ENCODE measurements around the gene LAMA2. TPM values are rescaled to one million over a fixed set of nuclear protein-coding genes. Genes with fewer than 3 reads are reported as not detected.

Gene LAMA2
- total and polyA plus RNA-seq, 2 of the 8 experiments (the other 6 are each of a cell fraction or from before 2014, with no cell fraction given), result 1.3 to 3.8 TPM

DNA sequence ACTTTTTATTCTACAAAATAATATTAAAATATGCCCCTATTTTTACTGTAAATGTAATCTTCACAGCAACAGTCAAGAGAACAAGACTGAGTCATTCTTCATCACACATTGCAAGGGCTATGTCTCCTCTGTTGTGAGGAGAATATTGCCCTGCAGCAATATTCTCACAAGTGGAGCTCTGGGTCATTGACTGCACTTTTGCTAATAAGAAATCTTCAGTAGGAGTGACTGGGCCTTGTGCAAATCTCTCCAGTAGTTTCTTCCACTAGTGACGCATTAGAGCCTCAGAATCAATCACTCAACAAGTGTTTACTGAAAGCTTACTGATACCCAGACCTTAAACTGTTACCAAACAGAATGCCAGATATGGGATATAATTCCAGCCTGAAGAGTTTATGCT, 49.1 kb downstream of the LAMA2 start:
- no peak overlapping the region for H2BK20ac ChIP-seq (ENCODE audit: low read length)
- no peak for TF ChIP-seq SAP30 (IDR thresholded peaks at IDR 0.05; ENCODE audit: insufficient read depth, insufficient replicate concordance, low read length)
- no peak for TF ChIP-seq EGR1 (IDR thresholded peaks at IDR 0.05; ENCODE audit: borderline replicate concordance, low read depth, low read length)
- no peak for TF ChIP-seq EP300 (IDR thresholded peaks at IDR 0.05; ENCODE audit: borderline replicate concordance in 1 of 2, low read depth in 2 of 2, low read length in 2 of 2)
- TF ChIP-seq FOSL1 (IDR thresholded peaks at IDR 0.05; ENCODE audit: insufficient read depth, low read depth, low read length), result no peak
- TF ChIP-seq, protein P1, sequence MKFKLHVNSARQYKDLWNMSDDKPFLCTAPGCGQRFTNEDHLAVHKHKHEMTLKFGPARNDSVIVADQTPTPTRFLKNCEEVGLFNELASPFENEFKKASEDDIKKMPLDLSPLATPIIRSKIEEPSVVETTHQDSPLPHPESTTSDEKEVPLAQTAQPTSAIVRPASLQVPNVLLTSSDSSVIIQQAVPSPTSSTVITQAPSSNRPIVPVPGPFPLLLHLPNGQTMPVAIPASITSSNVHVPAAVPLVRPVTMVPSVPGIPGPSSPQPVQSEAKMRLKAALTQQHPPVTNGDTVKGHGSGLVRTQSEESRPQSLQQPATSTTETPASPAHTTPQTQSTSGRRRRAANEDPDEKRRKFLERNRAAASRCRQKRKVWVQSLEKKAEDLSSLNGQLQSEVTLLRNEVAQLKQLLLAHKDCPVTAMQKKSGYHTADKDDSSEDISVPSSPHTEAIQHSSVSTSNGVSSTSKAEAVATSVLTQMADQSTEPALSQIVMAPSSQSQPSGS (IDR thresholded peaks at IDR 0.05; ENCODE audit: low read length), result no peak
- TF ChIP-seq SIN3A (conservative IDR thresholded peaks at IDR 0.05 in 1 of 2, IDR thresholded peaks at IDR 0.05 in 1 of 2; ENCODE audit: low read depth in 1 of 2, low read length in 2 of 2), result no peak
- TF ChIP-seq GTF2F1 (IDR thresholded peaks at IDR 0.05; ENCODE audit: borderline replicate concordance, low read depth, low read length), result no peak
- TF ChIP-seq PHF8 (conservative IDR thresholded peaks at IDR 0.05; ENCODE audit: low read depth, low read length), result no peak
- TF ChIP-seq POLR2AphosphoS5 (IDR thresholded peaks at IDR 0.05; ENCODE audit: low read depth, low read length), result no peak
- TF ChIP-seq, protein P2, sequence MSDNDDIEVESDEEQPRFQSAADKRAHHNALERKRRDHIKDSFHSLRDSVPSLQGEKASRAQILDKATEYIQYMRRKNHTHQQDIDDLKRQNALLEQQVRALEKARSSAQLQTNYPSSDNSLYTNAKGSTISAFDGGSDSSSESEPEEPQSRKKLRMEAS (IDR thresholded peaks at IDR 0.05), result no peak
- no peak for TF ChIP-seq SRF (IDR thresholded peaks at IDR 0.05; ENCODE audit: low read depth, low read length)
- TF ChIP-seq BCL11A (IDR thresholded peaks at IDR 0.05; ENCODE audit: low read depth in 2 of 2, low read length in 2 of 2), result no peak

More for the DNA sequence above, 49.1 kb downstream of the LAMA2 start:
- Histone ChIP-seq H3K4me3 (ENCODE audit: extremely low read depth in 1 of 4, insufficient read depth in 2 of 4, low read depth in 3 of 4, low read length in 4 of 4) (no peak overlapping the region), H2BK12ac (ENCODE audit: low read depth, low read length) (no peak overlapping the region), H2AFZ (ENCODE audit: low read length) (no peak overlapping the region), H3K23me2 (ENCODE audit: low read depth, low read length) (no peaks in the 10 kb centered on the region), H4K20me1 (replicated peaks in 1 of 2; ENCODE audit: control insufficient read depth in 1 of 2, insufficient read depth in 2 of 2, low read length in 2 of 2) (no peaks in the 10 kb centered on the region), H3K23ac (ENCODE audit: insufficient read length) (no peak overlapping the region), H3K14ac (ENCODE audit: insufficient read length) (no peak overlapping the region), H4K5ac (ENCODE audit: insufficient read length, low read depth, low read length) (no peak overlapping the region), H2BK5ac (ENCODE audit: low read depth, low read length) (no peak overlapping the region), H2BK15ac (ENCODE audit: low read length) (no peak overlapping the region), H3K4ac (replicated peaks; ENCODE audit: insufficient read length, low read depth, low read length) (no peak overlapping the region), H3K9me3 (ENCODE audit: insufficient read depth in 2 of 2, low read depth in 1 of 2, low read length in 1 of 2) (no peaks in the 10 kb centered on the region), H3K56ac (replicated peaks; ENCODE audit: insufficient read length, low read depth, low read length) (no peak overlapping the region), H2BK120ac (replicated peaks; ENCODE audit: low read depth, low read length) (no peak overlapping the region), H3K27me3 (replicated peaks in 1 of 4; ENCODE audit: control insufficient read depth in 3 of 4, extremely low read depth in 1 of 4, insufficient read depth in 3 of 4, low read length in 3 of 4) (no peaks in the 10 kb centered on the region), H3K9ac (replicated peaks in 1 of 4; ENCODE audit: extremely low read depth in 1 of 4, low read depth in 3 of 4, low read length in 3 of 4) (no peak overlapping the region), H3K27ac (ENCODE audit: low read depth, low read length) (no peak overlapping the region), H3K4me1 (replicated peaks in 1 of 4; ENCODE audit: control insufficient read depth in 3 of 4, insufficient read depth in 4 of 4, low read length in 3 of 4) (no peaks in the 10 kb centered on the region), H2AK5ac (ENCODE audit: low read depth, low read length) (no peak overlapping the region), H3K18ac (ENCODE audit: extremely low read depth, low read length) (no peak overlapping the region), H3K4me2 (ENCODE audit: insufficient read depth in 1 of 2, low read depth in 2 of 2, low read length in 2 of 2) (no peak overlapping the region), H4K8ac (ENCODE audit: extremely low read depth, insufficient read depth, low read length) (no peak overlapping the region), H3K36me3 (ENCODE audit: control insufficient read depth in 2 of 4, insufficient read depth in 4 of 4, low read length in 3 of 4) (no peaks in the 10 kb centered on the region), H3K79me1 (ENCODE audit: low read depth, low read length) (no peaks in the 10 kb centered on the region), H4K91ac (replicated peaks; ENCODE audit: insufficient read length, low read length) (no peak overlapping the region), H3K79me2 (ENCODE audit: control insufficient read depth in 1 of 2, insufficient read depth in 2 of 2, low read length in 2 of 2) (no peaks in the 10 kb centered on the region)
- no peak for FAIRE-seq
- POLR2A ChIA-PET (ENCODE audit: partially characterized antibody), result no interaction called here
- DNase-seq (ENCODE audit: low read depth in 1 of 2, low spot score in 2 of 2), result no peak
- CTCF ChIA-PET (ENCODE audit: partially characterized antibody), result interaction anchor here (1.4 kb wide), 1 partner anchor 11 kb away, joined by 3 read pairs; no protein-coding TSS in a partner anchor
- WGBS, 2 experiments (ENCODE audit: extremely low coverage in 1 of 2, insufficient coverage in 1 of 2, insufficient read length in 1 of 2, insufficient replicate concordance in 2 of 2, low coverage in 1 of 2, low lambda C conversion rate in 2 of 2, missing lambda C conversion rate in 1 of 2), result 95% methylated on average over 1 of the region's 1 CpG; no CpG with 5 or more reads in 1 of the 2 experiments
